Measurements from ENCODE around the gene TCF12. TPM values are rescaled to one million over a fixed set of nuclear protein-coding genes. Genes with fewer than 3 reads are reported as not detected.
A peak's percentile ranks its signal among the peaks of the same experiment; 100 is the strongest.
"Not testable (repeated sequence)": the region's sequence is repeated elsewhere in the genome, so short reads cannot be mapped to it uniquely, and the experiment has no call there.

TCF12 gene
- polyA plus RNA-seq, 3 donors = 151 to 186 (median 162) TPM

GRCh38 chr15:56894601-56895000, 23.8 kb upstream of the TCF12 start:
- no peak for DNase-seq (ENCODE audit: extremely low read depth in 1 of 11, low read depth in 9 of 11, low spot score in 4 of 11)

GRCh38 chr15:56901931-56902330, 16.5 kb upstream of the TCF12 start:
- no peak for DNase-seq (ENCODE audit: extremely low read depth in 1 of 11, low read depth in 9 of 11, low spot score in 4 of 11)

- no peak for DNase-seq (ENCODE audit: extremely low read depth in 1 of 11, low read depth in 9 of 11, low spot score in 4 of 11)
Measured at GRCh38 chr15:56906766-56907165, 11.7 kb upstream of the TCF12 start.

DNA sequence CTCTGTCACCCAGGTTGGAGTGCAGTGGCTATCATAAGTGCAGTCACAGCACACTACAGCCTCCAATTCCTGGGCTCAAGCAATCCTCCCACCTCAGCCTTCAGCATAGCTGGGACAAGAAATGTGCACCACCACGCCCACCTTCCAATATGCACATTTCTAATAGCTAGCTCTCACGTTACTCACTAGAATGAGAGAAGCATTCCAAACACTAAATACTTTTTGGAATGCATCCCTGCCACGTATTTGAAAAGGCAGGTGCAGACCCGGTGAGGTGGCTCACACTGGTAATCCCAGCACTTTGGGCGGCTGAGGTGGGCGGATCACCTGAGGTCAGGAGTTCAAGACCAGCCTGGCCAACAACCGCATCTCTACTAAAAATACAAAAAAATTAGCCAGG, 7.6 kb upstream of the TCF12 start:
- DNase-seq (ENCODE audit: extremely low read depth in 1 of 11, low read depth in 9 of 11, low spot score in 4 of 11) = no peak

DNA sequence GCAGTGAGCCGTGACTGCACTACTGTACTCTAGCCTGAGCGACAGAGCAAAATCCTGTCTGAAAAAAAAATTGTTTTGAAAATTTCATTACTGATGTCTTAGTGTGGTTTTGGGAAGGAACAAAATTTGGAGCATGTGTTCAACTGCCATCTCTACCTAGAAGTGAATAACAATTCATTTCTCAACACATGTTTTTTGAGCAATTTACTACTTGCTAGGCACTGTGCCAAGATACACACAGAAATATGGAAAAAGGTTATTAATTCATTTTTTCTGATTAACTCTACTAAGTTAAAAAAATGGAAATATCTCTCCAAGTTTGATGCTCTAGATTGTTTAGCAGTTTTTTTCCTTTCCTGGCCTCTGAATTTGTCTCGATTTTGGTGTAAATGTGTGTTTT, 5.2 kb upstream of the TCF12 start:
- no peak for DNase-seq (ENCODE audit: extremely low read depth in 1 of 11, low read depth in 9 of 11, low spot score in 4 of 11)

DNA sequence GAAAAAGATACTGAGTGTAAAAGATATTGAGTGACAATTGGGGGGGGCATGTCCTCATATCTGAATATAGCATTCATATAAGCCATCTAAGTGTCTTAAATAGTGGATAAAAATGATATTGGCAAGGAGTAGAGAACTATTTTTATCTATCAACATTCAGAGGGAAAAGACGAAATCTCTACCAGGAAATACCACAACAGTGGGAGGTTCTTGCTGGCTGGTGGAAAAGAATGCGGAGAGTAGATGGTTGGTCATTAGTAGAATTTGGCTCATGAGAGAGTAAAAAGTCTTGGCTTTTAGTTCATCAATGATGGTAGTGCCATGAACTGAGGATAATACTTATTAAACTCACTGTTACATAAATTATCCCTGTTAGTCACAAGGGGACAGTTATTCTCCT, 4.8 kb upstream of the TCF12 start:
- no peak for DNase-seq (ENCODE audit: extremely low read depth in 1 of 11, low read depth in 9 of 11, low spot score in 4 of 11)

DNA sequence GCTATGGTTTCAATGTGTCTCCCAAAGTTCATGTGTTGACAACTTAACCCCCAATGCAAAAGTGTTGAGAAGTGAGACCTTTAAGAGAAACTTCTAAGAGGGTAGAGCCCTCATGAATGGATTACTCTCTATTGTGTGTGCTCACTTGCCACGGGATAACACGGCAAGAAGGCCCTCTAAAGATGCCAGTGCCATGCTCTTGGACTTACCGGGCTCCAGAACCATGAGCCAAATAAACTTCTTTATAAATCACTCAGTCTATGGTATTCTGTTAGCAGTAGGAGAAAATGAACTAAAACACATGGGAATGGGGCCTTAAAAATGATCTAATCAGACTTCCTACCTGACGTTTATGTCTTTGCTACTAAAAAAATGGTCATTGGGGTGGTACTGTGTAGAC, 2.6 kb upstream of the TCF12 start:
- DNase-seq (ENCODE audit: extremely low read depth in 1 of 11, low read depth in 9 of 11, low spot score in 4 of 11) = no peak

- no peak for DNase-seq (ENCODE audit: extremely low read depth in 1 of 11, low read depth in 9 of 11, low spot score in 4 of 11)
Measured at GRCh38 chr15:56916825-56917477, 1.5 kb upstream of the TCF12 start.

- peak in 1 of 11 donors; percentile 8 for DNase-seq (ENCODE audit: extremely low read depth in 1 of 11, low read depth in 9 of 11, low spot score in 4 of 11)
Measured at GRCh38 chr15:56917652-56918045, 795 bp upstream of the TCF12 start.

DNA sequence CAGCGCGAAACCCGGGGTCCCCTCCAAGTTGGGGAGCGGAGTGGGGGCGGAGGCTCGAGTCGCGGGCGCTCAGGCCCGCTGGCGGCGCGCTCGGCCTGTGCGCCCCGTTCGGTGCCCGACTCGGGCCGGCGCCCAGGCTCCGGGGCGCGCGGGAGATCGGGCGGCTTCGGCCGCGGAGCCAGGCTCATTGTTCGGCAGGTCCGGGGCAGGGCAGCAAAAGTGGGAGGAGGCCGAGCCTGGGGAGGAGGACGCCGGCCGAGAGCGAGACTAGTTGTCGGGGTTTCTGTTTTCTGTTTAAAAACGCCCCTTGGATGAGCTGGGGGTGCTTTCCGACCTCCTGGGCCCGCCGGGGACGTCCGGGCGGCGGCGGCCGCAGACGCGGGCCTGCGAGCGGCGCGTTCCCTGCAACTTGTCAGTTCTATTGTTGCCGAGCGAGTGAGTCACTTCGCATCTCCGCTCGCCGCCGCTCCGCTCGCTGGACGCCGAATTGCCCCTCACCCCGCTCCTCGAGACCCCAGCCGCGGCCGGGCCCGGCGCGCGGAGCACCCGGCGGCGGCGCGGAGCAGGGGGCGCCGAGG, 676 bp downstream of the TCF12 start:
- DNase-seq (ENCODE audit: extremely low read depth in 1 of 11, low read depth in 9 of 11, low spot score in 4 of 11) = peak in 9 of 11 donors; percentile 19 to 44 (median 28)

- peak in 8 of 11 donors; percentile 24 to 60 (median 32) for DNase-seq (ENCODE audit: extremely low read depth in 1 of 11, low read depth in 9 of 11, low spot score in 4 of 11)
Measured at GRCh38 chr15:56919609-56920366, 1.3 kb downstream of the TCF12 start.

DNA sequence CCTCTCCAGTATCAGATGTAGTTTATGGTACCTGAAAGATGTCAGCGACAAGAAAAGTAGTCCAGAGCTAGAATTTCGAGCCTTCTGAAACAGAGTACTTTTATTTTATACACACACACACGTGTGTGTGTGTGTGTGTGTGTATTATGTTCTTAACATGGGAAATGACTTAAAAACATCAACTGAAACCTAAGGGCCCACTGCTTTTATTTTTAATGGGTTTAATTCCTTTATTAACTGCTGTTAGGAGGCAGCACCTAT, 1.9 kb downstream of the TCF12 start:
- DNase-seq (ENCODE audit: extremely low read depth in 1 of 11, low read depth in 9 of 11, low spot score in 4 of 11) = peak in 2 of 11 donors; percentile 3 to 4

GRCh38 chr15:56923174-56923591, 4.7 kb downstream of the TCF12 start:
- no peak for DNase-seq (ENCODE audit: extremely low read depth in 1 of 11, low read depth in 9 of 11, low spot score in 4 of 11)

GRCh38 chr15:56927816-56928215, 9.4 kb downstream of the TCF12 start:
- DNase-seq (ENCODE audit: extremely low read depth in 1 of 11, low read depth in 9 of 11, low spot score in 4 of 11) = no peak

- no peak for DNase-seq (ENCODE audit: extremely low read depth in 1 of 11, low read depth in 9 of 11, low spot score in 4 of 11)
Measured at GRCh38 chr15:56929399-56929798, 11.0 kb downstream of the TCF12 start.

- DNase-seq (ENCODE audit: extremely low read depth in 1 of 11, low read depth in 9 of 11, low spot score in 4 of 11) = no peak
Measured at GRCh38 chr15:56929933-56930332, 11.5 kb downstream of the TCF12 start.

- DNase-seq (ENCODE audit: extremely low read depth in 1 of 11, low read depth in 9 of 11, low spot score in 4 of 11) = no peak
Measured at GRCh38 chr15:56930669-56931313, 12.3 kb downstream of the TCF12 start.

DNA sequence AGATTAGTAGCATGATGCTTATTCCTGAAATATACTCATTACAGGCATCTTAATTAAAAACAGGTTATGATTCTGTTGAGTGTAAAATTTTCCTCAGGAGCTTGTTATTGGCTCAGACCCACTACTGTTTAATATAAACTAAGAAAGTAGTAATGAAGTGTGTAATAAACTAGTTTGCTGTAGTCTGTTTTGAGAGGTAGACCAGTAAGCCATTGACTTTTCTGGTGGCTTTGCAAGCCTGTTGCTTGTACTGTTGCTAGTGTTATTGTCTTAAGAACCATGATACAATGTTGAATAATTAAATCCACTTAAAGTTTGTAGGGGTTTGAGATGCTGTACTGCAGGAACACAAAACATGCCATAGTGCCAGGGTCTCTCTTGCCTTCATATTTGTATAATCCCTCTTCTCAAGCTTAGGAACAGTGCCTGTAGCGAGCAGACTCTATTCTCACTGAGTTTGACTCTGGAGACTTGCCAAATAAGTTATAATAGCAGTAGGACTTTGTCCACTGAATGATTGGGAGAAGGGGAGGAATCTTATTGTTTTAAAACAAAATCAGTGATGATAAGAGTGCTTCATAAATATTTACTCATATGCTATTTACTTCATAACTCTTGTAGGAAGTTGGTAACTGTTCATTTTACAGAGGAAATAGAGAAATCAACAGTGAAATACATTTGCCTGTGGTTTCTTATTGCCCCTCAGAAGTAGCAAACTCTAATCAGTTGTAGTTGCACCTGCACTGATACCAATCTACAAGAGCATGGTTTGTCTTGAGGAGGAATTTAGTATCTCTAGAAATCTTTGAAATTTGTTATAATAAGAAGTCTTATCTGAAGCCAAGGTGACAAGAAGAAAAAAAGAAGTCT, 13.4 kb downstream of the TCF12 start:
- no peak for DNase-seq (ENCODE audit: extremely low read depth in 1 of 11, low read depth in 9 of 11, low spot score in 4 of 11)

DNA sequence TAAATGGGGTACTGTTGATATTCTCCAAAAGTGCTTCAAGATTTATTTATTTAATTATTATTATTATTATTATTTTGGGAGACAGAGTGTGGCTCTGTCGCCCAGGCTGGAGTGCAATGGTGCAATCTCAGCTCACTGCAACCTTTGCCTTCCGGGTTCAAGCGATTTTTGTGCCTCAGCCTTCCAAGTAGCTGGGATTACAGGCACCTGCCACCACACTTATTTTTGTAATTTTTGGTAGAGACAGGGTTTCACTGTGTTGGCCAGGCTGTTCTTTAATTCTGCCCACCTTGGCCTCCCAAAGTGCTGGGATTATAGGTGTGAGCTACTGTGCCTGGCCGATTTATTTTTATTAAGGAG, 14.0 kb downstream of the TCF12 start:
- DNase-seq (ENCODE audit: extremely low read depth in 1 of 11, low read depth in 9 of 11, low spot score in 4 of 11) = not testable (repeated sequence)

Data from renal cortex interstitium (tissue), 11 donors.